ENCODE data around the gene OSBPL9.

Gene OSBPL9

DNA sequence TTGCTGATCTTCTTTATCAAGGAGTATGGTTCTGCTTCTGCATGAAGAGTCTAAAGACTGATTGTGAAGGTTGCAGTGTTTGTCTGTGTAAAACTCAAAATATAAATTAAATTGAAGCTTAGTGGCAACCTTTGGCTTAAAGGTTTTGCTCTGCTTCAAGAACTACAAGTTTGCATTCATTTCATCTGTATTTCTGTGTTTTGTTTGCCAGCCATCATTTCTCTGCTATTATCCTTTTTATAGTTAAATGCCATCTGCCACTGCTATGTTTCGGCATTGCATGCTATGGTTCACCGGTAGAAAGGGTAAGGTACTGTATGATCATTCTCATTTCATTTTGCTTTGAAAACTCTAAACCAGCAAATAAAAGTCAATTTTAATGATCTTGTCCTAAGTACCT is 52.9 kb downstream of the OSBPL9 start:
- TF ChIP-seq, protein P1, sequence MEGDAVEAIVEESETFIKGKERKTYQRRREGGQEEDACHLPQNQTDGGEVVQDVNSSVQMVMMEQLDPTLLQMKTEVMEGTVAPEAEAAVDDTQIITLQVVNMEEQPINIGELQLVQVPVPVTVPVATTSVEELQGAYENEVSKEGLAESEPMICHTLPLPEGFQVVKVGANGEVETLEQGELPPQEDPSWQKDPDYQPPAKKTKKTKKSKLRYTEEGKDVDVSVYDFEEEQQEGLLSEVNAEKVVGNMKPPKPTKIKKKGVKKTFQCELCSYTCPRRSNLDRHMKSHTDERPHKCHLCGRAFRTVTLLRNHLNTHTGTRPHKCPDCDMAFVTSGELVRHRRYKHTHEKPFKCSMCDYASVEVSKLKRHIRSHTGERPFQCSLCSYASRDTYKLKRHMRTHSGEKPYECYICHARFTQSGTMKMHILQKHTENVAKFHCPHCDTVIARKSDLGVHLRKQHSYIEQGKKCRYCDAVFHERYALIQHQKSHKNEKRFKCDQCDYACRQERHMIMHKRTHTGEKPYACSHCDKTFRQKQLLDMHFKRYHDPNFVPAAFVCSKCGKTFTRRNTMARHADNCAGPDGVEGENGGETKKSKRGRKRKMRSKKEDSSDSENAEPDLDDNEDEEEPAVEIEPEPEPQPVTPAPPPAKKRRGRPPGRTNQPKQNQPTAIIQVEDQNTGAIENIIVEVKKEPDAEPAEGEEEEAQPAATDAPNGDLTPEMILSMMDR (IDR thresholded peaks at IDR 0.05): no peak

DNA sequence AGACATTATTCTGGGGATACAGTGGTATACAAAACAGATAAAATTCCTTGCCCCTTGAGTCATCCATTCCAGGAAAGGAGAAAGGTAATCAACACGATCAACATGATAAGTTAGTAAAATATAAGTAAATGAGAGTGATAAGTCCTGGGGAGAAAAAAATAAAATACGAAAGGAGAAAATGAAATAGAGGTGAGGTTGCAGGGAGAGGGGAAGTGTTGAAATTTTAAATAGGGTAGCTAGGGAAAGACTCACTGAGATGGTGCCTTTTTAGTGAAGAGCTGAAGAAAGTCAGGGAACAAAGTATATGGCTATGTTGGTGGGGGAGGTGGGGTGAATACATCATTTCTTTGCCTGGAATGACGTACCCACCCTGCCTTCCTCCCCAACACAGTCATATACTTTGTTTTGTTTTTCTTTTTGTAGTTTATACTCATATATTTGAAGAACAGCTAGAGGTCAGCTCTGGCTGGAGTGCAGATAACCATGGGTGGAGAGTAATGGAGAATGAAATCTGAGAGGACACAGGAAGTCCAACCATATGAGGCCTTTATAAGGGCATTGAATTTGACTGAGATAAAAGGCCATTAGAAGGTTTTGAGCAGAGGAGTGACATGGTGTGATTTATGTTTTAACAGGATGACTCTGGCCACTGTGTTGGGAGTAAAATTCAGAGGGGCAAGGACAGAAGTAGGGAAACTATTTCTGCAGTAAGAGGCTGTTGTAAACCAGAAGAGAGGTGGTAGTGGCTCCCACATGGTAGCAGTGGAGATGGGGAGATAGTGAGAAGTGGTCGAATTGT is 54.8 kb downstream of the OSBPL9 start:
- TF ChIP-seq, protein P1 (IDR thresholded peaks at IDR 0.05): no peak

DNA sequence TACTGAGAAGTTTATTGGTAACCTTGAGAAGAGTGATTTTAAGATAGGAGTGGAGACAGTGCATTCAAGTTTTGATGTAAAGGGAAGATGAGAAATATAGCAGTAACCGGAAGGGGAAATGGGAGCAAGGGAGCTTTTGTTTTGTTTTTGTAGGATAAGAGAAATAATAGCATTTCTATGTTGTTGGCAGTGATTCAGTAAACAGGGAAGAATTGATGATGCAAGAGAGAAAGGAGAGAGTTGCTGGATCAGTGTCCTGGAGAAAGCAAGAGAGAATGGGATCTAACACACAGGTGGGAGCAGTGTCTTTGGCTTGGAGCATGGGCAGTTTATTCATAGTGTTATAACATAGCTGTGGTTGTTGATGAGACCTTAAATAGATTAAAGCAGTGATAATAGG is 56.4 kb downstream of the OSBPL9 start:
- TF ChIP-seq, protein P1 (IDR thresholded peaks at IDR 0.05): no peak

DNA sequence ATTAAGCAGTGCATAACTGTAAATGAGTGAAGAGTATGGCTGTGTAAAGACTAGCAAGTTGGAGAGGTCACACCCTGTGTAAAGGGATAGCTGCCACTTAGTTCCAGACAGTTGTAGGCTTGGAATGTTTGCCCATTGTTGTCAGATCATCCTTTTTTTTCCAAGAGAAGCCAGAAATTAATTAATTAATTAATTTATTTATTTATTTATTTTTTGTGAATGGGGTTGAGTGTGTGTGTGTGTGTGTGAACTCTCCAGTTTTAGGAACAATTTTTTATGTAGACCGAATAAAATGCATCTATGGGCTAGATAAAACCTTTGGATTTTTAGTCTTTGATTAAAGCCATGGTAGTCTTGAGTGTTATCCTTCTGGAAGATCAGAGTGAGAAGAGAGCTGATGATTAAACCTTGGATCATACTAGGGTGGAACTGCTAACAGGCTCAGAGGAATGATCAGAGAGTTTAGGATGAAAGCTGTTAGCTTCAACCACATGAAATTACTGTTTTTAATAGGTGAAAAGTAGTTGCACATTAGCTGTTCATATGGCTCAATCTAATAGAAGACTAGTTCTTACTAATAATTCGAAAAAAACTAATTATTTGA is 58.4 kb downstream of the OSBPL9 start:
- TF ChIP-seq, protein P1 (IDR thresholded peaks at IDR 0.05): no peak

DNA sequence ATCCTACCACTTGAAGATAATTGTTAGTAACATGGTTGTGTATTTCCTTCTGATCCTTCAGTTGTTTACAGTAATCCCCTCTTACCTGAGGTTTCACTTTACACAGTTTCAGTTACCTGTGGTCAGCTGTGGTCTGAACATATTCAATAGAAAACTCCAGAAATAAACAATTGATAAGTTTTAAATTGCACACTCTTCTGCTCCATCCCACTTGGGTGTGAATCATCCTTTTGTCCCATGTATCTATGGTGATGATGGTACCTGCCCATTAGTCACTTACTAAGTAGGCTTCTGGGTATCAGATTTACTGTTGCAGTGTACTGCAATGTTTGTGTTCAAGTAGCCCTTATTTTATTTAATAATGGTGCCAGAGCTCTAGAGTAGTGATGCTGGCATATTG is 62.5 kb downstream of the OSBPL9 start:
- TF ChIP-seq, protein P1 (IDR thresholded peaks at IDR 0.05): no peak

DNA sequence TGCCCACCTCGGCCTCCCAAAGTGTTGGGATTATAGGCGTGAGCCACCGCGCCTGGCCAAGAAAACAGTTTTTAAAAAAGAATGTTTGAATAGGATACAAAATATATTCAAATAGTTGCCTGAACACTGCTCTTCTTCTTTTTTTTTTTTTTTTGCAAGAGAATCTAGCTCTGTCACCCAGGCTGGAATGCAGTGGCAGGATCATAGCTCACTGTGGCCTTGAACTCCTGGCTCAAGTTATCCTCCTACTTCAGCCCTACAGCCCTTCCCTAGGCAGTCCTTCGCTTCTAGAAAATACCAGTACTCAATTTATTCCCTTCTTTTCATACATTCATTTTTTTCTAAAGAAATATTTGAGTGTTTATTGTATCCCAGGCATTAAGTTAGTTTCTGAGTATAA is 67.9 kb downstream of the OSBPL9 start:
- TF ChIP-seq, protein P1 (IDR thresholded peaks at IDR 0.05): no peak

DNA sequence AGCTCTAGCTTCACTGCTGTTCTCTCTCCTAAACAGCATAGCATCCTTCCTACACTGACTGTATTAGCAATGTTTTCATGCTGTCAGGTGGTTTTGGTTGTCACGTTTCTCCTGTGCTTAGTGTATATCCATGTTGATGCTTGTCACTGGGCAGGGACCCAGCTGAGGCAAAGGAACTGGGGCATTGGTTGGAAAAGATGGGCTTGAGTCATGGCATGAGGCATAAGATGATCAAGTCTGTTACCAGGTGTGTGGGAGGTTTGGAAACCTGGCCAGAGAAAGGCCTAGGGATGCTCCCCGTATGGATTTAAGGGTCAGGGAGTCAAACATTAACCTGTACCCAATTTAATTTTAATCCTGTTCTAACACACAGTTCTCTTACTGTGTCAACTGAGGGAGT is 69.6 kb downstream of the OSBPL9 start:
- TF ChIP-seq, protein P1 (IDR thresholded peaks at IDR 0.05): no peak
